SK-N-SH treated with all-trans-retinoic acid at 6 μM for 48 hours (cell line): Measurements from ENCODE around the gene SLC34A3.

ENCODE experiments used
- ARNTL ChIP-seq: fragments of 450-650 bp; formaldehyde crosslinking; IDR thresholded peaks from 2 replicates; pipeline ENCODE4 v1.5.0; 2020; ENCODE audit warnings: low read depth, mild to moderate bottlenecking, moderate library complexity, borderline replicate concordance
- POU6F1 ChIP-seq: fragments of 250-450 bp; sonication (Bioruptor Pico); IDR thresholded peaks from 2 replicates; pipeline ENCODE4 v1.8.0; 2021; ENCODE audit warnings: low read depth, mild to moderate bottlenecking, moderate library complexity, borderline replicate concordance
- TOX ChIP-seq: fragments of 250-450 bp; sonication (Bioruptor Pico); IDR thresholded peaks from 2 replicates; pipeline ENCODE4 v1.8.0; 2021; ENCODE audit warnings: mild to moderate bottlenecking, moderate library complexity, borderline replicate concordance
- ZC3H10 ChIP-seq: fragments of 250-450 bp; sonication (Bioruptor Pico); IDR thresholded peaks from 2 replicates; pipeline ENCODE4 v1.5.1; 2021; ENCODE audit warnings: mild to moderate bottlenecking, moderate library complexity
- ZFP3 ChIP-seq: fragments of 250-450 bp; sonication (Bioruptor Pico); IDR thresholded peaks from 2 replicates; pipeline ENCODE4 v1.5.0; 2020; ENCODE audit warnings: mild to moderate bottlenecking, moderate library complexity
- ZFP30 ChIP-seq: fragments of 450-650 bp; formaldehyde crosslinking; IDR thresholded peaks from 2 replicates; pipeline ENCODE4 v1.5.0; 2022; ENCODE audit warnings: mild to moderate bottlenecking, moderate library complexity

- no peak for TF ChIP-seq ZFP30 (CRISPR knock-in tag)
- TF ChIP-seq ZFP3: no peak
- no peak for TF ChIP-seq ARNTL (CRISPR knock-in tag)
- no peak for TF ChIP-seq ZC3H10 (CRISPR knock-in tag)
- TF ChIP-seq POU6F1: no peak
- TF ChIP-seq TOX (CRISPR knock-in tag): no peak
These were observed 35.8 kb upstream of the SLC34A3 start for GRCh38 chr9:137194909-137195308.
